Naive thymus-derived CD4-positive, alpha-beta T cell (primary cell): ENCODE data around the gene TTC39B. TPM values are rescaled to one million over a fixed set of nuclear protein-coding genes. Genes with fewer than 3 reads are reported as not detected.

Source experiments
- ATAC-seq: fragments of 150-1000 bp; cut with Tn5 transposase; 2 replicates; pipeline ENCODE4 v1.10.0; 2021; ENCODE audit warnings: mild to moderate bottlenecking, moderate library complexity
- CTCF ChIA-PET: fragments of 350-600 bp; sonication (Branson Sonifier 250); formaldehyde crosslinking; loops from one replicate; lab custom pipeline; 2021; ENCODE audit warnings: antibody characterized with exemption; lab: Charles Lee
- POLR2A ChIA-PET: fragments of 350-600 bp; sonication (Branson Sonifier 250); formaldehyde crosslinking; loops from one replicate; lab custom pipeline; 2021; ENCODE audit warnings: antibody characterized with exemption, inconsistent platforms; lab: Charles Lee
- DNase-seq, 9 donors: peaks; one replicate each; pipeline versions ENCODE4 v3.0.0 to v3.0.0-alpha.2; 2020 to 2022; ENCODE audit warnings: mixed read lengths in 1 of 9
- H3K27ac ChIP-seq: one replicate; pipeline ENCODE4 v1.7.0; 2013; ENCODE audit warnings: mild to moderate bottlenecking, low read depth, low read length, moderate library complexity
- H3K27me3 ChIP-seq, 2 donors: one replicate each; pipeline ENCODE4 v1.7.0; 2013; ENCODE audit warnings: low read length in 2 of 2, mild to moderate bottlenecking in 2 of 2, moderate library complexity in 2 of 2; ENCODE audit not compliant: control insufficient read depth in 2 of 2, insufficient read depth in 2 of 2
- H3K36me3 ChIP-seq, 3 experiments: 1 replicate in 2 of 3; 2 replicates in 1 of 3; pipeline ENCODE4 v1.7.0; 2013; ENCODE audit warnings: low read length in 3 of 3, mild to moderate bottlenecking in 3 of 3, moderate library complexity in 1 of 3; ENCODE audit not compliant: insufficient read depth in 3 of 3, control insufficient read depth in 2 of 3
- H3K4me1 ChIP-seq, 2 donors: one replicate each; pipeline ENCODE4 v1.7.0; 2013; ENCODE audit warnings: low read length in 2 of 2, mild to moderate bottlenecking in 2 of 2, moderate library complexity in 1 of 2; ENCODE audit not compliant: control insufficient read depth in 2 of 2, insufficient read depth in 2 of 2
- H3K4me3 ChIP-seq: 2 replicates; pipeline ENCODE4 v1.7.0; 2013; ENCODE audit warnings: mild to moderate bottlenecking, low read length
- H3K9me3 ChIP-seq, 3 experiments: 1 replicate in 2 of 3; 2 replicates in 1 of 3; pipeline ENCODE4 v1.7.0; 2013; ENCODE audit warnings: low read length in 3 of 3; ENCODE audit not compliant: control insufficient read depth in 2 of 3
- H3K27ac Mint-ChIP-seq, 9 donors: one replicate each; pipeline ENCODE4 v1.8.0; 2020 to 2022; ENCODE audit warnings: mixed read lengths in 9 of 9, mild to moderate bottlenecking in 8 of 9, moderate library complexity in 5 of 9, inconsistent platforms in 2 of 9
- H3K27me3 Mint-ChIP-seq, 5 donors: one replicate each; pipeline ENCODE4 v1.8.0; 2021 to 2022; ENCODE audit warnings: mixed read lengths in 5 of 5, mild to moderate bottlenecking in 1 of 5
- H3K36me3 Mint-ChIP-seq, 5 donors: one replicate each; pipeline ENCODE4 v1.8.0; 2020 to 2022; ENCODE audit warnings: mixed read lengths in 5 of 5, mild to moderate bottlenecking in 3 of 5, inconsistent platforms in 1 of 5
- H3K4me1 Mint-ChIP-seq, 7 donors: one replicate each; pipeline ENCODE4 v1.8.0; 2020 to 2022; ENCODE audit warnings: mixed read lengths in 7 of 7, mild to moderate bottlenecking in 3 of 7, inconsistent platforms in 1 of 7
- H3K4me3 Mint-ChIP-seq, 10 donors: one replicate each; pipeline ENCODE4 v1.8.0; 2020 to 2022; ENCODE audit warnings: mild to moderate bottlenecking in 10 of 10, mixed read lengths in 10 of 10, moderate library complexity in 6 of 10, inconsistent platforms in 2 of 10
- H3K9me3 Mint-ChIP-seq, 11 donors: one replicate each; pipeline ENCODE4 v1.8.0; 2020 to 2022; ENCODE audit warnings: mixed read lengths in 11 of 11, mild to moderate bottlenecking in 4 of 11, inconsistent platforms in 1 of 11, moderate library complexity in 1 of 11
- intact Hi-C, 2 donors: fragments of 100-400 bp; cut with micrococcal nuclease; formaldehyde crosslinking; loops; one replicate each; pipeline ENCODE4 v1.15.1; 2023
- polyA plus RNA-seq, 2 donors: library from polyadenylated mRNA; unstranded; fragments of 300-500 nt; fragmentation: Illumina TruSeq; gene quantifications; one replicate each; pipeline ENCODE4 v1.2.3, GENCODE V29; 2021
- total RNA-seq, 6 experiments: library from RNA in 5 of 6; stranded (reverse) in 5 of 6; gene quantifications; 1 replicate in 5 of 6; 2 replicates in 1 of 6; pipeline ENCODE4 v1.2.3 and lab custom pipeline; 2021 to 2026

The TTC39B gene
- total and polyA plus RNA-seq, 7 experiments from 2014 or later, result 10.0 to 49.3 (median 37.8) TPM

- H3K4me1 Mint-ChIP-seq, result peaks cover 18 to 55% (median 35%) of the 10 kb centered on the region in 7 donors
- H3K36me3 Mint-ChIP-seq, result peaks cover 8 to 64% (median 27%) of the 10 kb centered on the region in 5 donors
- CTCF ChIA-PET, result no interaction called here
- no peaks in the 10 kb centered on the region for H3K27me3 ChIP-seq
- H3K27ac ChIP-seq, result no peak overlapping the region
- intact Hi-C loops, result loop anchor here in 1 of 2 donors (5.0 kb wide), 1 partner anchor 92 kb away; no protein-coding TSS in a partner anchor
- no peak overlapping the region for H3K4me3 ChIP-seq
- no peaks in the 10 kb centered on the region for H3K9me3 Mint-ChIP-seq
- POLR2A ChIA-PET, result no interaction called here
- H3K36me3 ChIP-seq, result no peaks in the 10 kb centered on the region
- H3K27ac Mint-ChIP-seq, result peak overlapping the region in 1 of 9 donors; percentile 60
- DNase-seq (no peak), ATAC-seq (no peak)
- H3K4me1 ChIP-seq, result no peaks in the 10 kb centered on the region
- H3K4me3 Mint-ChIP-seq, result no peak overlapping the region
- no peaks in the 10 kb centered on the region for H3K27me3 Mint-ChIP-seq
- H3K9me3 ChIP-seq, result no peaks in the 10 kb centered on the region
Measured at GRCh38 chr9:15264918-15265317, 42.1 kb downstream of the TTC39B start.

DNA sequence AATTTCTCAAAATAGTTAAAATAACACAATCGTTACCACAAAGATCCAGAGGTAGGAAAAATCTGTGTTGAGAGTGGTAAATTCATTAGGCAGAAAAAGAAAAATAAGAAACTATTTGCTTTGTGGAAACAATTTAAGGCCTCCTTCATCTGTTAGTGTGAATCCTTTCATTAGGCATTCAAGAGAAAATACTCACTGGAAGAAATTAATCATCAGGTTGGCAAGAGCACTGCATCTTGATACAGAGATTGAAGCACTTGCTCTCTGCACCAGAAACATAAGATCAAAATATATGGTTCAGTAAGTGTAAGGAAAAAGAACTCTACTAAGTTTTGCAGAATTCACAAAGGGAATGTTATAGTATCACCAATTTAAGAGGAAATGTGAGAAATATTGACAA lies 44.4 kb downstream of the TTC39B start:
- no peak for DNase-seq
- CTCF ChIA-PET, result interaction anchor here (1.0 kb wide), 1 partner anchor 95 kb away, joined by 3 read pairs; no protein-coding TSS in a partner anchor
- H3K27me3 ChIP-seq, result no peaks in the 10 kb centered on the region
- Mint-ChIP-seq H3K4me1 (peaks cover 8 to 50% (median 26%) of the 10 kb centered on the region in 7 donors), H3K9me3 (no peaks in the 10 kb centered on the region), H3K36me3 (peaks cover 14 to 58% (median 23%) of the 10 kb centered on the region in 5 donors), H3K27ac (peak overlapping the region in 2 of 9 donors; percentile 15 to 49), H3K27me3 (no peaks in the 10 kb centered on the region), H3K4me3 (no peak overlapping the region)
- no peak overlapping the region for H3K4me3 ChIP-seq
- intact Hi-C loops, result loop anchor here in 1 of 2 donors (5.0 kb wide), 1 partner anchor 95 kb away; no protein-coding TSS in a partner anchor
- H3K36me3 ChIP-seq, result peaks cover 0 to 7% (median 0%) of the 10 kb centered on the region in 3 experiments
- H3K27ac ChIP-seq, result no peak overlapping the region
- no peak for ATAC-seq
- no peaks in the 10 kb centered on the region for H3K9me3 ChIP-seq
- POLR2A ChIA-PET, result no interaction called here
- no peaks in the 10 kb centered on the region for H3K4me1 ChIP-seq

- ChIA-PET POLR2A (no interaction called here), CTCF (interaction anchor here (0.6 kb wide), 1 partner anchor 121 kb away, joined by 3 read pairs; no protein-coding TSS in a partner anchor)
- Mint-ChIP-seq H3K4me1 (peaks cover 6 to 69% (median 26%) of the 10 kb centered on the region in 7 donors), H3K9me3 (peaks cover 0 to 2% (median 0%) of the 10 kb centered on the region in 11 donors), H3K4me3 (no peak overlapping the region), H3K27me3 (no peaks in the 10 kb centered on the region), H3K27ac (peak overlapping the region in 1 of 9 donors; percentile 22), H3K36me3 (peaks cover 9 to 52% (median 33%) of the 10 kb centered on the region in 5 donors)
- ATAC-seq (no peak), DNase-seq (no peak)
- Histone ChIP-seq H3K36me3 (peaks cover 0 to 7% (median 0%) of the 10 kb centered on the region in 3 experiments), H3K9me3 (no peaks in the 10 kb centered on the region), H3K27me3 (no peaks in the 10 kb centered on the region), H3K4me3 (no peak overlapping the region), H3K4me1 (no peaks in the 10 kb centered on the region), H3K27ac (no peak overlapping the region)
- intact Hi-C loops, result no loop called here
Measured at GRCh38 chr9:15256426-15256825, 50.6 kb downstream of the TTC39B start.

DNA sequence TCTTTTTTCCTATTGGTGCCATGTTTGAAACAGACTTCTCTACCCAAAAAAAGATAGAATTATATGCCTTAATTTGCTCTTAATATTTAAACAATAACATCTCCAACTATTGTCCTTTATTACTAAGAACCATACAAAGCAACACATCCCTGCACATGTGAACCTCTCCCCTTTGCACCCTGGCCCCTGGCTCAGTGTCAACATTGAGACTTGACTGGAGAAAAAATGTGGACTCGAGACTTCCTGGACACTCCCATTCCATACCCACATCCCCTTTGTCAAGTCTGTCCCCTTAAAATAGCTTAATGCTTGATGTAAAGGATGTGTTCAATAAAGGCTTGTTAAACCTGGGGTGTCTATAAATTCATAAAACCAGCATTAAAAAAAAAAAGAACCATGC lies 53.2 kb downstream of the TTC39B start:
- H3K27me3 Mint-ChIP-seq, result no peaks in the 10 kb centered on the region
- Histone ChIP-seq H3K4me1 (peaks cover 0 to 5% of the 10 kb centered on the region in 2 donors), H3K9me3 (no peaks in the 10 kb centered on the region), H3K27me3 (no peaks in the 10 kb centered on the region), H3K4me3 (no peak overlapping the region), H3K36me3 (peaks cover 0 to 7% (median 0%) of the 10 kb centered on the region in 3 experiments), H3K27ac (no peak overlapping the region)
- CTCF ChIA-PET, result no interaction called here
- peak overlapping the region in 1 of 9 donors; percentile 60 for H3K27ac Mint-ChIP-seq
- H3K4me3 Mint-ChIP-seq, result no peak overlapping the region
- H3K9me3 Mint-ChIP-seq, result peaks cover 0 to 2% (median 0%) of the 10 kb centered on the region in 11 donors
- ATAC-seq, result no peak
- peaks cover 6 to 76% (median 50%) of the 10 kb centered on the region in 7 donors for H3K4me1 Mint-ChIP-seq
- peaks cover 13 to 46% (median 35%) of the 10 kb centered on the region in 5 donors for H3K36me3 Mint-ChIP-seq
- intact Hi-C loops, result no loop called here
- DNase-seq, result no peak
- POLR2A ChIA-PET, result no interaction called here

DNA sequence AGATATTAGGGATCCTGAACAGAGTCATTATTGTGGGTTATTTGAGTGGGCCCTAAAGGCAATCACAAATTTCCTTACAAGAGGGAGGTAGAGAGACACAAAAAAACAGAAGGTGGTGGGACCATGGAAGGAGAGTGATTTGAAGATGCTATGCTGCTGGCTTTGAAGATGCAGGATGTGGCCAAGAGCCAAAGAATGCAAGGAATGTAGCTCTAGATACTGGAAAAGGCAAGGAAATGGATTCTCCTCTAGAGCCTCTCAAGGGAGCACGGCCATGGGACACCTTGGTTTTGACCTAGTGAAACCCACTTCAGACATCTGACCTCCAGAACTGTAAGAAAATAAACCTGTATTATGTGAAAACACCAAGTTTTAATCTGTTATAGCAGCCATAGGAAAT lies 53.8 kb downstream of the TTC39B start:
- H3K27ac Mint-ChIP-seq, result peak overlapping the region in 2 of 9 donors; percentile 19 to 54
- intact Hi-C loops, result no loop called here
- H3K4me1 Mint-ChIP-seq, result peaks cover 6 to 76% (median 55%) of the 10 kb centered on the region in 7 donors
- no peaks in the 10 kb centered on the region for H3K27me3 Mint-ChIP-seq
- Histone ChIP-seq H3K4me1 (peaks cover 0 to 5% of the 10 kb centered on the region in 2 donors), H3K27ac (no peak overlapping the region), H3K4me3 (no peak overlapping the region), H3K36me3 (peaks cover 0 to 2% (median 0%) of the 10 kb centered on the region in 3 experiments), H3K9me3 (no peaks in the 10 kb centered on the region), H3K27me3 (no peaks in the 10 kb centered on the region)
- H3K9me3 Mint-ChIP-seq, result peaks cover 0 to 2% (median 0%) of the 10 kb centered on the region in 11 donors
- peaks cover 12 to 43% (median 34%) of the 10 kb centered on the region in 5 donors for H3K36me3 Mint-ChIP-seq
- ChIA-PET CTCF (no interaction called here), POLR2A (no interaction called here)
- DNase-seq (no peak), ATAC-seq (no peak)
- no peak overlapping the region for H3K4me3 Mint-ChIP-seq

DNA sequence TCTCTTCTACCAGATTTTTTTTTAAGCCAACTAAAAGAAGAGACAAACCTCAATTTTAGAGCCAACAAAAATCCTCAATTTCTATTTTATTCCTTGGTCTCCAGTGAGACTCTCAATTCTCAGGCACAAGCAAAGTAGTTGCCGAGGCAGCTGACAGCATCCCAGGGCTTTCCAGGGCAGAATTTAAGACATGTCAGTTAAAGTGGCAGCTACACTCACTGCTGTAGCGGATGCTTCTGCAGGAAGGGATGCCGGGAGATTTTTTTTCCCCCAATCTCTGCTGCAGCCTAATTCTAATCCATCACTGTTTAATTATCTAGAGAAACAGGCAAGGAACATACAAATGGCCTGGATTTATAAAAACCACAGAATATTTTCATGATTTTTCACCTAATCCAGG lies 57.0 kb downstream of the TTC39B start:
- Mint-ChIP-seq H3K4me1 (peaks cover 29 to 84% (median 69%) of the 10 kb centered on the region in 7 donors), H3K36me3 (peaks cover 4 to 46% (median 25%) of the 10 kb centered on the region in 5 donors), H3K27me3 (no peaks in the 10 kb centered on the region), H3K4me3 (peak overlapping the region in 1 of 10 donors; percentile 31), H3K27ac (peak overlapping the region in 1 of 9 donors; percentile 28), H3K9me3 (peaks cover 0 to 2% (median 0%) of the 10 kb centered on the region in 11 donors)
- CTCF ChIA-PET, result interaction anchor here (0.7 kb wide), 1 partner anchor 115 kb away, joined by 3 read pairs; no protein-coding TSS in a partner anchor
- intact Hi-C loops, result no loop called here
- ATAC-seq (no peak), DNase-seq (no peak)
- H3K27me3 ChIP-seq, result no peaks in the 10 kb centered on the region
- no peaks in the 10 kb centered on the region for H3K9me3 ChIP-seq
- no peak overlapping the region for H3K27ac ChIP-seq
- H3K4me3 ChIP-seq, result no peak overlapping the region
- peaks cover 5 to 8% of the 10 kb centered on the region in 2 donors for H3K4me1 ChIP-seq
- H3K36me3 ChIP-seq, result no peaks in the 10 kb centered on the region
- POLR2A ChIA-PET, result no interaction called here
